Activated CD4-positive, alpha-beta T cell treated with anti-CD3 and anti-CD28 coated beads for 36 hours (primary cell): Measurements from ENCODE around the gene SLC26A8. TPM values are rescaled to one million over a fixed set of nuclear protein-coding genes. Genes with fewer than 3 reads are reported as not detected.
A peak's percentile ranks its signal among the peaks of the same experiment; 100 is the strongest.
"Not testable (repeated sequence)": the region's sequence is repeated elsewhere in the genome, so short reads cannot be mapped to it uniquely, and the experiment has no call there.

Experiments
- ATAC-seq: fragments of 200-7000 bp; cut with Tn5 transposase; one replicate; pipeline ENCODE4 v1.10.0; 2021; ENCODE audit warnings: mild to moderate bottlenecking, moderate library complexity
- CTCF ChIA-PET: fragments of 350-600 bp; sonication (Branson Sonifier 250); formaldehyde crosslinking; loops from one replicate; lab custom pipeline; 2021; ENCODE audit warnings: antibody characterized with exemption; lab: Charles Lee
- POLR2A ChIA-PET: fragments of 350-600 bp; sonication (Branson Sonifier 250); formaldehyde crosslinking; loops from one replicate; lab custom pipeline; 2021; ENCODE audit warnings: antibody characterized with exemption, inconsistent platforms; lab: Charles Lee
- DNase-seq: peaks from one replicate; pipeline ENCODE4 v3.0.0-alpha.2; 2020
- H3K27ac Mint-ChIP-seq: one replicate; pipeline ENCODE4 v1.8.0; 2021; ENCODE audit warnings: mixed read lengths
- H3K27me3 Mint-ChIP-seq: one replicate; pipeline ENCODE4 v1.8.0; 2021; ENCODE audit warnings: mixed read lengths
- H3K36me3 Mint-ChIP-seq: one replicate; pipeline ENCODE4 v1.8.0; 2021; ENCODE audit warnings: low read depth, mixed read lengths
- H3K4me1 Mint-ChIP-seq: one replicate; pipeline ENCODE4 v1.8.0; 2021; ENCODE audit warnings: mixed read lengths
- H3K4me3 Mint-ChIP-seq: one replicate; pipeline ENCODE4 v1.8.0; 2021; ENCODE audit warnings: mild to moderate bottlenecking, moderate library complexity, mixed read lengths
- H3K9me3 Mint-ChIP-seq: one replicate; pipeline ENCODE4 v1.8.0; 2021; ENCODE audit warnings: low read depth, mixed read lengths
- intact Hi-C, 2 experiments: fragments of 100-400 bp; cut with DNase I in 1 of 2; cut with micrococcal nuclease in 1 of 2; formaldehyde crosslinking; loops; one replicate each; pipeline versions ENCODE4 v1.14.2 to v1.15.1; 2022 to 2024; cut with DNase I, micrococcal nuclease
- total RNA-seq, 2 experiments: library from RNA; stranded (reverse); gene quantifications; one replicate each; pipeline ENCODE4 v1.2.3, GENCODE V29; 2021

Gene SLC26A8
- total RNA-seq, 2 experiments from 2014 or later: not detected

DNA sequence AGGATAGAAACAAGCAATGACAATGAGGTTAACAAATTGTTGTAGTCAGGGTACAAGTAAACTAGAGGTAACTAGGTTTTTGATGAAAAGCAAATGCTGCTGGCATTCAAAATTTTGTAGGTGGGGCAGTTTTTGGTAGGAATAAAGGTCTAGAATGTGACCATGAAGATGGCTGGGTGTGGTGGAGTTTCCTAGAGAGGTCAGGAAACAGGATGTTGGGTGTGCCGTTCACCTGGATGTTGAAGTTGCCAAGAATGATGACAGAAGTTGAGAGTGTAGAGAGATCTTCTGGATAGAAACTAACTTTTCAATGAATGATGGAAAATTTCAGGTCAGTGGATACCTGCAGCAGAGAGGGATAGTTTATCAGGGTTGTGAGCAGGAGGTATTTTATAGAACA, 25.9 kb upstream of the SLC26A8 start:
- CTCF ChIA-PET: interaction anchor here (1.4 kb wide), 1 partner anchor 12 kb away, joined by 4 read pairs; no protein-coding TSS in a partner anchor

DNA sequence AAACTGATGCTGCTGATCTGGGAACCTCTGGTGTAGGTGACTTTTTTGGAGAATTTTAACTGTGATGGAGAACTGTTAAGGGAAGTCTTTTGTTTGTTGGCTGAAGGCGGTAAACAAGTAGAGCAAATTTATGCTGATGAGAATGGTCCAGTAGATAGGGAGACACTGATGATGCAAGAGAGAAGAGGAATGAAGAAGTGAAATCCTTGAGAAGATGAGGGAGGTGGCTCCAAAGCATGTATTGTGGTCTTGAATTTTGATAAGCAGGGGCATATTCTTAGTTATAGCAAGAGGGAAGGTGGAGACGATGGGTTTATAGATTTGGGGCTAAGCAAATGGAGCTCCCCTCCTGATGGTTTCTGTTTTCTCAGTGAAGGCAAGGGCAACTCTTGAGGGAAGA, 25.1 kb upstream of the SLC26A8 start:
- Mint-ChIP-seq H3K9me3 (no peaks in the 10 kb centered on the region), H3K27me3 (no peaks in the 10 kb centered on the region), H3K27ac (no peak overlapping the region), H3K36me3 (peaks cover 6% of the 10 kb centered on the region), H3K4me1 (peaks cover 7% of the 10 kb centered on the region), H3K4me3 (no peak overlapping the region)
- intact Hi-C loops: no loop called here
- ChIA-PET CTCF (interaction anchor here (1.4 kb wide), 1 partner anchor 12 kb away, joined by 4 read pairs; no protein-coding TSS in a partner anchor), POLR2A (interaction anchor here (0.6 to 0.7 kb wide), 2 partner anchors 116 to 697 kb away, joined by 3 to 4 read pairs; no protein-coding TSS in a partner anchor)
- no peak for ATAC-seq
- no peak for DNase-seq

More for the DNA sequence above, 25.9 kb upstream of the SLC26A8 start:
- POLR2A ChIA-PET: no interaction called here
- no peaks in the 10 kb centered on the region for H3K9me3 Mint-ChIP-seq
- DNase-seq (no peak), ATAC-seq (no peak)
- no peak overlapping the region for H3K4me3 Mint-ChIP-seq
- no peak overlapping the region for H3K27ac Mint-ChIP-seq
- H3K4me1 Mint-ChIP-seq: peaks cover 13% of the 10 kb centered on the region
- no peaks in the 10 kb centered on the region for H3K27me3 Mint-ChIP-seq
- H3K36me3 Mint-ChIP-seq: peaks cover 13% of the 10 kb centered on the region
- intact Hi-C loops: no loop called here

DNA sequence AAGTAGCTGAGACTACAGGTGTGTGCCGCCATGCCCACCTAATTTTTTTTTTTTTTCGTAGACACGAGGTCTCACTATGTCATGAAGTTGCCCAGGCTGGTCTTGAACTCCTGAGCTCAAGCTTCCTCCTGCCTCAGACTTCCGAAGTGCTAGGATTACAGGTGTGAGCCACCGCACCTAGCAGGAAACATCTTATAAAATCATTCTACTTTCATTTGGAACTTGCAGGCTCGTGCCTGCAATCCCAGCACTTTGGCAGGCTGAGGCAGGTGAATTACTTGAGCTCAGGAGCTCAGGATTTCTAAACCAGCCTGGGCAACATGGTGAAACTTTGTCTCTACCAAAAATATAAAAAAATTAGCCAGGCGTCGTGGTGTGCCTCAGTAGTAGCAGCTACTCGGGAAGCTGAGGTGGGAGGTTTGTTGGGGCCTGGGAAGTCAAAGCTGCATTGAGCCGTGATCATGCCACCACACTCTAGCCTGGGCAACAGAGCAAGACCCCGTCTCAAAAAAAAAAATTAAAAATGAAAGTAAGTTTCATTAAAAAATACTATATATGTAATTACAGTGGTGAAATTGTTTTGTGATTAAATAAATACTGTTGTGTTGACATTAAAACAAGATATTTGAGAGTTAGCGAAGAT, 18.3 kb upstream of the SLC26A8 start:
- ATAC-seq: no peak
- ChIA-PET POLR2A (interaction anchor here (0.5 to 0.6 kb wide), 2 partner anchors 37 to 1579 kb away, joined by 5 to 7 read pairs; no protein-coding TSS in a partner anchor), CTCF (interaction anchor here (0.5 to 2.0 kb wide), 7 partner anchors 9 to 606 kb away, joined by 3 to 6 read pairs (median 3); partner anchors contain the start of gene MAPK14)
- intact Hi-C loops: no loop called here
- Mint-ChIP-seq H3K9me3 (no peaks in the 10 kb centered on the region), H3K27ac (no peak overlapping the region), H3K4me1 (peaks cover 56% of the 10 kb centered on the region), H3K27me3 (no peaks in the 10 kb centered on the region), H3K36me3 (peaks cover 9% of the 10 kb centered on the region), H3K4me3 (no peak overlapping the region)
- DNase-seq: no peak

DNA sequence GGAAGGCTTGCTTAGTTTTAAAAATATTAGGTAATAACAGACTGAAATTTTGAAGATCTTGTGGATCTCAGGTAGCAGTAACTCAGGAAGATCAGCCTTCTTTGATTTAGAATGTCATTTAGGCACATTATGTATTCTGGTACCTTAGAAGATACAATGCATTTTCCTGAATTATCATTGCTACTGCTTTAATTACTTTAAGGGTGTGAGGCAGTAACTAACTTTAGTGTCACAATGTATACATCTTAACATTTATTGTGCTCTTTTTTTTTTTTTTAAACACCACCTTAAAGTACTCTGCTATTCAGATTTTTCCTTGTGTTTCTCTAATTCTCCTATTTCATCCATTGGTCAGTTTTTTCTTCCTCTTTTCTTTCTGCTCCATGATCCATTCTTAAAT, 16.5 kb upstream of the SLC26A8 start:
- Mint-ChIP-seq H3K4me3 (no peak overlapping the region), H3K36me3 (peaks cover 10% of the 10 kb centered on the region), H3K4me1 (peaks cover 58% of the 10 kb centered on the region), H3K9me3 (no peaks in the 10 kb centered on the region), H3K27ac (no peak overlapping the region), H3K27me3 (no peaks in the 10 kb centered on the region)
- POLR2A ChIA-PET: no interaction called here
- DNase-seq: no peak
- CTCF ChIA-PET: no interaction called here
- ATAC-seq: no peak
- intact Hi-C loops: no loop called here

DNA sequence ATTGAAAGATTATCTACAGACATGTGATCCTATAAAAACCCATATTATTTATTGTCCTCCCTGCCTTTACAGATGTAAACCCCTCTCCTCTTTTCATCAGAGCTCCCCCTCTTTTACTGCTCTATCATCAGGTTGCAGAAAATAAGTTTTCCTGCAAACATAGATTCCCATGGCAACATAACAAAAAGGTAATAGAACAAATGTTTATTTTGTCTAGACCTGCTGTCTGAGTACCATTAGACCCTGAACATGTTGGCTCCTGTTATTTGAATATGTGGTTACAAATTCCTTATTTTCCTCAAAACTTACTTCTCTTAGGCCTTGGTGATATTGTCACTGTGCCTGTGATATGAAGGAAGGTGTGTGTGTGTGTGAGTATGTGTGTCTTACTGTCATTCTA, 14.7 kb upstream of the SLC26A8 start:
- ChIA-PET POLR2A (no interaction called here), CTCF (interaction anchor here (0.9 to 1.7 kb wide), 5 partner anchors 8 to 85 kb away, joined by 3 to 10 read pairs (median 6); no protein-coding TSS in a partner anchor)
- DNase-seq (no peak), ATAC-seq (no peak)
- Mint-ChIP-seq H3K9me3 (no peaks in the 10 kb centered on the region), H3K4me1 (peaks cover 67% of the 10 kb centered on the region), H3K4me3 (no peak overlapping the region), H3K27ac (no peak overlapping the region), H3K27me3 (no peaks in the 10 kb centered on the region), H3K36me3 (peaks cover 9% of the 10 kb centered on the region)
- intact Hi-C loops: no loop called here

DNA sequence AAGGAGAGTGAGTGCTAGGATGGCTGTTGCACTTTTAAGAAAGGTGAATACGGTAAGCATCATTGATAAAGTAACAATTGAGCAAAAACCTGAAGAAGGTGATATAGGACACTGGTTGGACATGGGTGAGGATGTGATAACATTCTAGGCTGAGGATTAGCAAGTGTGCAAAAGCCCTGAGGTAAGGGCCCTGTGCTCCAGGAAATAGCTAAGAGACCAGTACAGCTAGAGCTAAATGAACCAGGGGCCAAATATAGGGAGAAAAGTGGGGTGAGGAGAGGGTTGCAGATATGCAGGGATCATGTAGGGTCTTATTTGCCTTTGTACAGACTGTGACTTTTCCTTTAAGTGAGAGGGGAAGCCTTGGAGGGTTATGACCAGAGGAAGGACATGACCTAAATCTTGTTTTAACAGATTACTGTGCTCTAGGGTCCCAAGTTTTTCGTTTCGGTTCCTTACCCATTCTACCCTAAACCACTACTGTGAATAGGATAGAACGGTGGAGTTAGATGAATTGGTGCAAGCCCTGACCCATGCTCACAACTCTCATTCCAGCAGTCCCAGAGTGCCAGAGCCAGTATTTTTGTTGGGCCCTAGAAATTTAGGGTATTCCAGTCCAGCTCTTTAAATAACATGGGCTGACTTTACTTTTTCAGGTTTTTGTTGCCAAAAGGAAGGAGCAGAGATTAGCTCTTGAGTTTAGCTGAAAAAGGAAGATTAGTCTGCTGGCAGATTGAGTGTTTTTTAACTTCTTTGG, 13.9 kb upstream of the SLC26A8 start:
- ATAC-seq (no peak), DNase-seq (no peak)
- intact Hi-C loops: no loop called here
- Mint-ChIP-seq H3K27ac (no peak overlapping the region), H3K27me3 (no peaks in the 10 kb centered on the region), H3K4me3 (no peak overlapping the region), H3K36me3 (peaks cover 7% of the 10 kb centered on the region), H3K9me3 (no peaks in the 10 kb centered on the region), H3K4me1 (peaks cover 72% of the 10 kb centered on the region)
- ChIA-PET POLR2A (no interaction called here), CTCF (interaction anchor here (0.6 to 1.7 kb wide), 9 partner anchors 8 to 86 kb away, joined by 3 to 10 read pairs (median 4); partner anchors contain the start of gene MAPK14)

DNA sequence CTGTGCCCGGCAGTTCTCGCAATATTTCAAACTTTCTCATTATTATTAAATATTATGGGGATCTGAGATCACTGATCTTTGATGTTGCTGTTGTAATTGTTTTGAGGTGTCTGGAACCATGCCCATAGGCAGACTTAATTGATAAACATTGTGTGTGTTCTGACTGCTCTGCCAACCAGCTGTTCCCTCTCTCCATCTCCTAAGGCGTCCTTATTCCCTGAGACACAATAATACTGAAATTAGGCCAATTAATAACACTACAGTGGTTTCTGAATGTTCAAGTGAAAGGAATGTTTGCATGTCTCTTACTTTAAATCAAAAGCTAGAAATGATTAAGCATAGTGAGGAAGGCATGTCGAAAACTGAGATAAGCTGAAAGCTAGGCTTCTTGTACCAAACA, 10.8 kb upstream of the SLC26A8 start:
- Mint-ChIP-seq H3K27ac (no peak overlapping the region), H3K9me3 (no peaks in the 10 kb centered on the region), H3K4me3 (no peak overlapping the region), H3K27me3 (no peaks in the 10 kb centered on the region), H3K36me3 (peaks cover 12% of the 10 kb centered on the region), H3K4me1 (peaks cover 75% of the 10 kb centered on the region)
- POLR2A ChIA-PET: interaction anchor here (0.6 to 1.0 kb wide), 2 partner anchors 9 to 117 kb away, joined by 4 to 8 read pairs; no protein-coding TSS in a partner anchor
- intact Hi-C loops: no loop called here
- CTCF ChIA-PET: interaction anchor here (1.0 to 1.8 kb wide), 4 partner anchors 10 to 60 kb away, joined by 3 to 5 read pairs (median 4); no protein-coding TSS in a partner anchor
- ATAC-seq (peak; percentile 33), DNase-seq (no peak)

DNA sequence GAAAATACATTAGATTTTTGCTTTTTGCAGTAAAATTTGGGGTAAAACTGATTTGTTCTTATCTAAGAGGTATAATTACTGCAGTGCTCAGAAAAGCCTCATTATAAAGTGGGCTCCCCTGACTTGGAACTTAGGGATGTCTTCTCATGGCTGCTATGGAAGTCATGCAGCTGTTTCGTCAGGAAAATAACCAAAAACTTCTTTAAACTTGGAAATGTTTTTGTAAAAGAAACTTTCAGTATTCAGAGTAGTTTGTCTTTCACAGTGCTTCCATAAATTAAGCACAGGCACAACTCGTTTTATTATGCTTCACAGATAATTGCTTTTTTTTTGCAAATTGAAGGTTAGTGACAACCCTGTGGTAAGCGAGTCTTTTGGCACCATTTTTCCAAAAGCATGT, 10.0 kb upstream of the SLC26A8 start:
- H3K9me3 Mint-ChIP-seq: no peaks in the 10 kb centered on the region
- intact Hi-C loops: no loop called here
- H3K4me1 Mint-ChIP-seq: peaks cover 73% of the 10 kb centered on the region
- ATAC-seq (no peak), DNase-seq (no peak)
- peaks cover 12% of the 10 kb centered on the region for H3K36me3 Mint-ChIP-seq
- no peak overlapping the region for H3K27ac Mint-ChIP-seq
- H3K27me3 Mint-ChIP-seq: no peaks in the 10 kb centered on the region
- no peak overlapping the region for H3K4me3 Mint-ChIP-seq
- ChIA-PET CTCF (interaction anchor here (1.0 to 1.8 kb wide), 2 partner anchors 48 to 62 kb away, joined by 3 to 4 read pairs; no protein-coding TSS in a partner anchor), POLR2A (interaction anchor here (0.6 to 1.2 kb wide), 4 partner anchors 36 to 86 kb away, joined by 3 to 9 read pairs (median 3); no protein-coding TSS in a partner anchor)

DNA sequence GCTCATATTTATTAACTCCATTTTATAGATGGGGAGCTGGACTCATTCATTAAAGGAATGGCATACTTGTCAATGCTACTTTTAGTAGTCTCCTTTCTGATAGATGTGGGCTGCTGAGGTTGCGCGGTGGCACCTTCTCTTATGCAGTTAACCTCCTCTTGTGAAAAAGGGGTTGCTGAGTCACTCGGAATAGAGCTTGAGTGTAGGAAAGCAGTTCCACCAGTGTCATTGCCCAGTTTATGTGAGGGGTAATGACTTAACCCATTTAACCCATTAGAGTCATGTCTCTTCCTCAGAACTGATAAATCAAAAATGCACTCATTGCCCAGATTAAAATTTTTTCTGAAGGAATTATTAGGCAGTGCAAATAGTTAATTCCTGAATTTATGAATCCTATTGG, 9.5 kb upstream of the SLC26A8 start:
- H3K9me3 Mint-ChIP-seq: no peaks in the 10 kb centered on the region
- DNase-seq (peak; percentile 75), ATAC-seq (peak; percentile 90)
- ChIA-PET POLR2A (interaction anchor here (0.6 to 1.2 kb wide), 4 partner anchors 37 to 86 kb away, joined by 3 to 9 read pairs (median 3); no protein-coding TSS in a partner anchor), CTCF (interaction anchor here (1.0 to 2.0 kb wide), 4 partner anchors 13 to 62 kb away, joined by 3 to 14 read pairs (median 4); no protein-coding TSS in a partner anchor)
- no peak overlapping the region for H3K4me3 Mint-ChIP-seq
- intact Hi-C loops: no loop called here
- H3K4me1 Mint-ChIP-seq: peaks cover 73% of the 10 kb centered on the region
- H3K27me3 Mint-ChIP-seq: no peaks in the 10 kb centered on the region
- H3K36me3 Mint-ChIP-seq: peaks cover 13% of the 10 kb centered on the region
- H3K27ac Mint-ChIP-seq: peak overlapping the region; percentile 10

DNA sequence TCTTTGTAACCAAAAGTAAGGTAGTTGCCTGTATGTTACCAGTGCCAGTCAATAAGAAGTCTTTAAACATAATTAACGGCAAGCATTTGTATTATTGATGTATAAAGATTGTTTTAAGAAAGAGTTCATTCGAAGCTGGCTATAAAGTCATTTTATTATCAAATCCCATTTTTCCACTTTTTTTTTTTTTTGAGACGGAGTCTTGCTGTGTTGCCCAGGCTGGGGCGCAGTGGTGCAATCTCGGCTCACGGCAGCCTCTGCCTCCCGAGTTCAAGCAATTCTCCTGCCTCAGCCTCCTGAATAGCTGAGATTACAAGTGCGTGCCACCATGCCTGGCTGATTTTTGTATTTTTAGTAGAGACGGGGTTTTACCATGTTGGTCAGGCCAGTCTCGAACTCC, 8.7 kb upstream of the SLC26A8 start:
- ATAC-seq, intact Hi-C loops, H3K27me3 Mint-ChIP-seq, H3K27ac Mint-ChIP-seq, H3K4me3 Mint-ChIP-seq, H3K9me3 Mint-ChIP-seq, DNase-seq: not testable (repeated sequence)
- CTCF ChIA-PET: interaction anchor here (0.6 to 2.0 kb wide), 5 partner anchors 14 to 115 kb away, joined by 3 to 14 read pairs (median 3); no protein-coding TSS in a partner anchor
- POLR2A ChIA-PET: interaction anchor here (1.2 kb wide), 1 partner anchor 87 kb away, joined by 3 read pairs; no protein-coding TSS in a partner anchor
- peaks cover 16% of the 10 kb centered on the region for H3K36me3 Mint-ChIP-seq
- peaks cover 66% of the 10 kb centered on the region for H3K4me1 Mint-ChIP-seq

DNA sequence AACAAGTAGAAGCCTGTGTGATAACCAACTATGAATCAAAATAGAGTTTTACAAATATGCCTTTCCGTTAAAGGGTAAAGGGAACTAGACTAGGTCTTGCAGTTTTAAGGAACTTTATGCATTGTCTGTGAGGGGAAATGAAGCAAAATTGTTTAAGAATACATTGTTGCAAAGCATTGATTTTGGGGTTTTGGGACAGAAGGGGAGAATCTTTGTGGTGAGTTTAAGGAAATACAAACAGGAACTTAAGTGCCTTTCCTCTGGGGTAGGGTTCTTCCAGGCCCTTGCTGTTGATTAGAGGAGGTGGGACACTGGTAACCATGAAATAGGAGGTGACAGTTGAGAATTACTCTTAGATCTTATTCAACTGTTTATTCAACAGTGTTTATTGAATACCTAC, 7.8 kb upstream of the SLC26A8 start:
- intact Hi-C loops: no loop called here
- peaks cover 59% of the 10 kb centered on the region for H3K4me1 Mint-ChIP-seq
- H3K27ac Mint-ChIP-seq: no peak overlapping the region
- ChIA-PET CTCF (interaction anchor here (0.6 to 2.0 kb wide), 3 partner anchors 63 to 116 kb away, joined by 3 to 14 read pairs (median 4); no protein-coding TSS in a partner anchor), POLR2A (no interaction called here)
- no peak for DNase-seq
- peaks cover 16% of the 10 kb centered on the region for H3K36me3 Mint-ChIP-seq
- H3K27me3 Mint-ChIP-seq: no peaks in the 10 kb centered on the region
- no peaks in the 10 kb centered on the region for H3K9me3 Mint-ChIP-seq
- no peak for ATAC-seq
- H3K4me3 Mint-ChIP-seq: no peak overlapping the region
